HCEC 1CT (cell line): ENCODE results near the gene IL10.
A peak's percentile ranks its signal among the peaks of the same experiment; 100 is the strongest.

ENCODE experiments used
- DNase-seq: peaks from one replicate; pipeline ENCODE4 v3.0.0-alpha.2; 2017

The IL10 gene

DNA sequence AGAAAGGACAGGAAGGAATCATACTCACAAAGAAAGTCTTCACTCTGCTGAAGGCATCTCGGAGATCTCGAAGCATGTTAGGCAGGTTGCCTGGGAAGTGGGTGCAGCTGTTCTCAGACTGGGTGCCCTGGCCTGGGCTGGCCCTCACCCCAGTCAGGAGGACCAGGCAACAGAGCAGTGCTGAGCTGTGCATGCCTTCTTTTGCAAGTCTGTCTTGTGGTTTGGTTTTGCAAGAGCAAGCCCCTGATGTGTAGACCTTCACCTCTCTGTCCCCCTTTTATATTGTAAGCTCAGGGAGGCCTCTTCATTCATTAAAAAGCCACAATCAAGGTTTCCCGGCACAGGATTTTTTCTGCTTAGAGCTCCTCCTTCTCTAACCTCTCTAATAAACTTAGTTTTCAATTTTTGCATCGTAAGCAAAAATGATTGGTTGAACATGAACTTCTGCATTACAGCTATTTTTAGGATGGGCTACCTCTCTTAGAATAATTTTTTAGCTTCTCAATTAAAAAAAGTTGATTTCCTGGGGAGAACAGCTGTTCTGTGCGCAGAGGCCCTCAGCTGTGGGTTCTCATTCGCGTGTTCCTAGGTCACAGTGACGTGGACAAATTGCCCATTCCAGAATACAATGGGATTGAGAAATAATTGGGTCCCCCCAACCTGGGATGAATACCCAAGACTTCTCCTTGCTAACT lies at the start of gene IL10:
Gene IL10 (minus strand): TSS at position 252 of the 695 bp plus-strand sequence. CDS start 59 bp downstream, at position 193.
- no peak for DNase-seq

DNA sequence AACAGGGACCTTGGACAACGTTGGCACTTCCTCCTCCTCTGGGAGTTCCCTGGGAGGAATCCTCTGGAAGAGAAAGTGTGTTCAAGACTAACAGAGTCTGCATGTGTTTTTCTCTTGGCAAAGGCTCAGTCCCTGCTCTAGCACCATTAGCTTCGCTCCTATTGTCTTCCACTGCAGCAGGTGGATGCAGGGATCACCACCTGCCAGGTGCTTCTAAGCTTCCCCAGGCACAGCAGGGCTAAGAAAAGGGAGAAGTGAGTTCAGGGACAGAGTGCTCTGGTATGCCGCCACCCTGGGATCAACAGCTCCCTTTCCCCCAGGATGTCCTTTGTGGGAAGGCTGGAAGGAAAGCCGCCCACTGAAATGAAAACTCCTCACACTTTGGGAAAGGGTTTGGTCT lies 49.2 kb upstream of the IL10 start:
- DNase-seq, result no peak

DNA sequence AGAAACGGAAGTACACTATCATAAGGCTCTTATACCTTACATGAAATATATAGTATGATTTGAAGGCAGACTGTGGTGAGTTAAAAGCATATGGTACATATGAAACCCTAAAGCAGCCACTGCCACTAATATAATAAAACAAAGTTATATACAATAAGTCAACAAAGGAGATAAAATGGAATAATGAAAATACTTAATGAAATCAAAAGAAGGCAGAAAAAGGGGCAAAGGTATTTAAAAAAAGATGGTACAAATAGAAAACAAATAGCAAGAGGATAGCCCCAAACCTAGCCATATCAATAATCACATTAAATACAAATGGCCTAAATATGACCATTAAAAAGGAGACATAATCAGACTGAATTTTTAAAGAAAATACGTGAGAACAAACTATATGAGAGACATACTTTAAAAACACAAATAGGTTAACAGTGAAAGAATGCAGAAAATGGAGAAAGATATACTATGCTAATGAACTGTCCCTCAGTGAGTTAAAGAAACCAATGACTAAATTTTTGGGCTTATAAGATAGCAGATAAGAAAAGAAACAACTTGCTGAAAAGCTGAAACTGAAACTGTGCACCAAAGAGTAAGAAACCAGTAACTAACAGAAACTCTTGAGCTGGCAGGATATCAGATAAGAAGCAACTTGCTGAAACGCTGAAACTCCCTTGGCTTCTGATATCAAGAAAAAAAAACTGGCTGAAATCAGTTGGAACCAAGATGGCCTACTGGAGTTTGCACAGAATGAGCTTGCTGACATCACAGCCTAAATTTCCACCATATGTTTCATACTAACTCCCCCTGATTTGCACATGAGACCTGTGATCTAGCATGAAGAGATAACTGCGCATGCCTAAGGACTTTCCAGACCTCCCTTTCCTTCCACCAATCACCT lies 44.3 kb upstream of the IL10 start:
- DNase-seq, result no peak

DNA sequence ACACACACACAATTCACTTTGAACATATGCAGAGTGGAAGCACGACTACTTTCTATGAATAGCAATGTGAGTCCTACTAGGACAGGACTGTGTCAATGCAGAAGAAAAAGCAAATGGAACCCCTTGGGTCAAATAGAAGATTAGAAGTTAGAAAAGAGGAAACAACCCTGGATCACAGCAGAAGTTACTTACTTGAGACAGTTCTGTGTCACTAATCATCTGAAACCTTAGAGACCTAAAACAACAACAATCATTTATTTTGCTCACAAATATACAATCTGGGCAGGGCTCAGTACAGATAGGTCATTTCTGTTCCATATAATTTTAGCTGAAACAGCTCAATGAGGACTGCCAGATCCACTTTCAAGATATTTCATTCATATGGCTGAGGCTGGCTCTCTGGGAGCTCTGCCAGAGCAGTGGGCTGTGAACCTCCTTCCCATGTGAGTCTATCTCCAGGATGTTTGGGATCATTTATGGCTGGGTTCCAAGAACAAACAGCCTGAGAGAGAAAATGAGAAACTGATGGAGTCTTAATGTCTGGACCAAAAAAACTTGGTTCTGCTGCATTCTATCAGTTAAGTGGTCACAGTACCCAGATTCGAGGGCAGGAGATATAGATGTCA lies 42.5 kb upstream of the IL10 start:
- peak; percentile 49 for DNase-seq

DNA sequence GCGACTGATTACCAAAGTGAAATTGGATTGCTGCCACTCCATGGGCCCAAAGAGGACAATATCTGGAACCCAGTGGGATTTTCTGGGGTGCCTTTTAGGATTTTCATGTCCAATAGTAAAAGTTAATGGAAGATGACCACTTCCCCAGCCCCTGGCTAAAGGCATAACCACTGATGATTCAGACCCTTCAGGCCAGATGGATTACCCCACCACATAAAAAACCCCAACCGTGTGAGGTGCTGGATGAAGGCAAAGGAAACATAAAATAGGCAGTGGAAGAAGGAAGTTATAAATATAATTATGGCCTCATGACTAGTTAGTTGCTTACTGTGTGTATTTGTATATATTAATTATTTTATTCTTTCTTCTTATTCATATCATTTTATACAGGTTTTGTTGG lies 40.2 kb upstream of the IL10 start:
- DNase-seq, result no peak

DNA sequence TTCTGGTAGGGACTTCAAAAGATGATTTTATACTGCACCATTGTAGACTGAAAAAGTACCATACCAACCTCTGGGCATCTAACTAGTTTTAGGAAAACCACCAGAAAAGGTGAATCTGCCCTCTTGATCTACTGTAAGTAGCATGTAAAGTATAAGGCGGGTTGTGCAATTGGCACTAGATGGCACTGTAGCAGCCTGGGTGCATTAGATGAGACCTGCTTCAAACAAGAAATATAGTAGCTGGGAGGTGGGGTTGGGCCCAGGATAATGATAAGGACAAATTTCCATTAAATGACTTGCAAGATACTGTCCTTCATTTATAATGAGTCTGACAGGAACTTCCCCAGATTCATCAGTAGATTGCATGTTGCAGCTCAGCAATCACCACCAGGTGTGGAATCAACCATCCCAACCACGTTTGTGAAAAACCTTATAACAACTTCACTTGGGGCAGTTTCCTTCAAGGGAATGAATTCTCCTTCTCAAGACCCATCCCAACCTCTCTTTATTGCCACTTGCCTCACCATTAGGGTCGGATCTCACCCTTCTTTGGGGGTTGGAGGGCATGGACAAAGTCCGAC lies 37.3 kb upstream of the IL10 start:
- DNase-seq, result peak; percentile 55

DNA sequence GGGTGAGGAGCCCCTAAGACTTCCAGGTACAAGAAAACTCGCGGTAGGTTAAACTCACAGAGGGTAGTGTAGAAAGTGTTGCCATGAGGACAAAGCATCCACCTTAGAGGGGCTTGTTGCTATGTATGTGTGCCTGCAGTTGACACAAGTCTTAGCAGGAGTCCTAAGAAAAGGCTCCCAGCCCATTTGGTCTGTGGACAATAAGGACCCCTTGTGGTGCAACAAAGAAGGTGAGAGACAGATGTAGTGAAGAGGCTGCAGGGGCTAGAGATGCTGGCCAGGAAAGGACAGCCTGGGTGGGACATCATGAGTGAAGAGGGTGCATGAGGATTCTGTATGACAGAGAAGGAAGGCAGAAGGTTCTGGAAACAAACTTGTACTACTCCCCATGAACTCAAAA lies 36.3 kb upstream of the IL10 start:
- peak; percentile 44 for DNase-seq

DNA sequence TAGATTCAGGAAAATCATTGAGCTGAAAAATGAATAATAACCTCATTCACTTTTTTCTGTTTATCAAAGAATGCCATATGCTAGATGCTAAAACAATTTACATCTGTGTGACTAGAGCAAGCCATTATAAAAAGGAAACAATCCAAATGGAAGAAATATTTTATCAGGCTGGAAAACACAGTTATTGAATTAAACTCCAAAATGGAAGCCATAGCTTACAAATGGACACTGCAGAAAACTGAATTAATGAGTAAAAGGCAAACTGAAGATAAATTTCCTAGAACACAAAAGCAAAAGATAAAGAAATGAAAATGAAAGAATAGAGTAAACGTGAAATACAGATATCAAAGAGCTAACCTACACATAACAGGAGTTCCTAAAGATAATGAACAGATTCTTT lies 33.1 kb upstream of the IL10 start:
- no peak for DNase-seq

DNA sequence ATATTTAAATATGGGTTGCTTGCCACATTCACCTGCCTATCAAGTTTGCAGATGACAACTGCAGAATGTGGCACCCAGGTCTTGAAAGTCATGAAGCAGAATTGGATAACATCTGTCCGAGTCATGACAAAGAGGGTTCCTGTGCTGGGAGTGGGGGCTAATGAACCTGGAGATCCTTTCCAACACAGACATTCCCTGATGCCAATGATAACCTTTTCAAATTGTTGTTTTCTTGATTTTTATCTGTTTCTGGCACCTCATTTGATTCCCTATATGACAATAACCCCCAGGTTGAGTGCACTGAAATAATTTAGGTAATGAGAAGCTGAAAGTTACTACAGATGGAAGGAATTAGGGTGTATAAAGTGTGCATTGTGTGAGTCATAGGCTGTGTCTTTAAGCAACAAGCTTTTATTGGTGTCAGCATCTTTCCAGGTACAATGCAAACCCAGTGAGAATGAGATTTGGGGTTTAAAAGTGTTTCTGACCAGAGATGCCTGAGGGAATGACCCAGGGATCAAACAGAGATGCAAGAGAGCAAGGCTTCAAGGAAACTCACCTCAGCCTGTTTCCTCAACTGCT lies 32.0 kb upstream of the IL10 start:
- DNase-seq, result no peak

DNA sequence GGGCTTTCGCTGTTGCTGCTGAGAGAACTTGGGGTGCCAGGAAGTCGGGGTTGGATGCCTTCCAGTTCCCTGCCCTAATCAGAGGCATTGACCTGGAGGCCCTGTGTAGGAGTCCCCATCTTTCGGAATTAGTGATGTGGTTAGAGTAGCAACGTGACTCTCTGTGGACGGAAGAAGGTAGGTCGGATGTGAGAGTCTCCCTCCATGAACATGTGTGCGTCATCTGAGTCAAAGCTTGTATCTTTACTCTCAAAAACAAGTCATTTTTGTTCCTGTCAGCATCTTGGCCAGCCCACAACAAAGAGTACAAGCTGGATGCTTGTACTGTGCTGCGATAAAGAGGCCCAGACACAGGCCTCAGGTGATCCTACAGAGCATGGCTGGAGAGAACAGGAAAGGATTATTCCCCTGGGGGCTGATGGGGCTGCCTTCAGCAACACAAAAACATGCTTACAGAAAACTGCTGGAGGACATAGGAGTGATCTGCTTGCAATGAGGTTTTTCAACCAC lies 31.0 kb upstream of the IL10 start:
- no peak for DNase-seq

DNA sequence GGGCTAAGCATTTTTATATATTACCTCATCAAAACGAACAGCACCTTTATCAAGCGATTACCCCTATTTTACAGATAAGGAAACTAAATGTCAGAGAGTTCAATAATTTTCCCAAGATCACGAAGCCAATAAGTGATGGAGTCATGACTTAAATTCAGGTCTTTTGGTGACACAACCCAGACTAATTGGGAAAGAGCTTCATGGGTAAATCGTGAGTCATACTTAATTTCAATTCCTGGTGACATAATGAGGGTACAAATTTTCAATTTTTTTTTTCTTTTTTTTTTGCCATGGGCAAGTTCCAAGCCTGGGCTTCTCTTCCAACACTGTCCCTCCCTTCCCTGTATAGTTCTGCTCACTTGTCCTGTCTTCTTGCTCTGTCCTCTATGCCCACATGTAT lies 30.1 kb upstream of the IL10 start:
- DNase-seq, result peak; percentile 23

DNA sequence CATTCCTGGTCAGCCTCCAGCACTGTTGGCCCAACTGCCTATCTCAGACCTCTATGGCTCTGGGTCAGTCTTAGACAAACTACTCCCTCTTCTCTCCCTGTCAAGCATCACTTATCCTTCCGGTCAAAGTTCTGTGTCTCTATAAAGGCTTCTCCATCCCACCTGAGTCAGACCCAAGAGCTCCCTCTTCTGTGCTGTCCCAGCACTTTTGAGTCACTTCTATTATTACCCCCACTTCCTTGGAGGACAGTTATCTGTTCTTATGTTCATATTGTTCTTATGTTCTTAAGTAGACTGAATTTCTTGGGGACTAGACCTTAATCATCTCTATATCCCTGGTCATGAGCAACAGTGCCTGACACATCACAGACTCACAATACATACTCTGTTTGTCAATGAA lies 29.2 kb upstream of the IL10 start:
- no peak for DNase-seq

DNA sequence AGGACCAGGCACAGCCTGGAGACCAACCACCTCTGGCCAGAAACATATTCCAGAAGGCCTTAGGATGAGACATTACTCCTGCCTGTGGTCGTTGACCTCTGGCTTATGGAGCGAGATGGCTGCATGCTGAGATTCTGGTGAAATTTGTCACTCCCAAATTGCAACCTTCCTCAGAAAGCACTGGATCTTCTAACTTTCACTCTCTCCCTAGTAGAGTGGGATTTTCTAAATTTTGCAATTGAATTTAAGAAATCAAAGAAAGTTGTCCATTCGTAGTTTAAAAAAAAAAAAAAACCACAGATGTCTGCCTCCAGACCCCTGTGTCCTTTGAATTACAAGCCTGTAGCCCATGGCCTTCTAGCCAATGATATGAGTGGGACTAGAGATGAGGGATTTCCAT lies 28.6 kb upstream of the IL10 start:
- no peak for DNase-seq

DNA sequence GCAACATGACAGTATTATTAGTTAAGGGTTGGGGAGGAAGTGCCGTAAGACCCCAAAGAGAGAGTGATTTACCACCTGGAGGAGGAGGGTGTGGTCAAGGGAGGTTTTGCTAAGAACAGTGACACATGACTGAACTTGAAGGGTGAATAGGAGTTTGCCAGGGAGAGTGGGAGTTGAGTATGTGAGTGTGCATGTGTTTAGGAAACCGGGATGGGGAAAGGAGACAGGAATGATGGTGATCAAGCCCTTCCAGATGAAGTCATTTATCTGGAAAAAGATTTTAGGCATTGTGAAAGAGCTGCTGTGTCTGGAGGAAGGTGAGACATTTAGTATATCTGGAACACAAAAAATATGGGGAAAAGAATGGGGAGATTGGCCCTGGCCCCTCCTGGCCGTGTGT lies 28.1 kb upstream of the IL10 start:
- DNase-seq, result no peak

DNA sequence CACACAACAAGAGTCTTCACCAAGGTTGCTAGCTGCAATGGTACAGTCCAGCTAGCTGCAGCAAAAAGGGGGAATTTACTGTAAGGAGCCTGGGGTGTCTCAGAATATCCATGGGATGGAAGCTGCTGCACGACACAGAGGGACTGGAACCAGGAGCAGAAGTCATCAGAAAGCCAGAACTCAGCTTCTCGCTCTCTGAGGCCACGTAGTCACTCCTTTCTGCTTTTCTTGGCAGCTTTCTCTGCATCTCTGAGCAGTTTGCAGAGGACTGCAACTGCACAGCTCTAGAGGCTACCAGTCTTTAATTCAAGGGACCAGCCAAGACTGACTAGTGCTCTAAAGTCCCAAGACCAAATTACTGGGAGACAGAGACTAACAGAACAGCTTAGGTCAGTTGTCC lies 27.0 kb upstream of the IL10 start:
- DNase-seq, result no peak

DNA sequence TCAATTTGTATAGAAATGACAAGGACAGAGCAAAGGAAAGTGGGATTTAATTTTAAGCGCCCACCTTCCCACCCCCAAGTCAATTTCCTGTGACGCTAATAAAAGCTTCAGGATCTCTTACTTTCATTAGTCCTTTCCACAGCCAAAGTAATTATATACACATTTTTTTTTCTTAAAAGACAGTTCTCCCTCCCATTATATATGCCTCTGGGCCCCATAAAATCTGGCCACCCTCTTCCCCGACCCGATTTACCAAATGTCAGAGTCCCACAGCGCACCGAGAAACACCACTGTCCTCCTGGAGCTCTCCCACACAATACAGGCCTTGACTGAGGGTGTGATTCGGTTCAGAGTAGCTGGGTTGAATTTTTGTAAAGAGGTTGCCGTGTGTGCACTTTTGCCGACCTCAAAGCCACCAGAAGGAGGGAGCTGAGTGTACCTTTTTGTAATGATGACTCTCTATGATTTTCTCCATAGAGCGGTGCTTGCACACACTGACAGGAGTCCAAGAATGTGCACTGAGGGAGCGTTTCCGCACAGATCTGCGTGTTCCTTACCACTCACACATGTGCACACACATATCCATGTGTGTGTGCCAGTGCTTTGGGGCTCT lies 26.2 kb upstream of the IL10 start:
- no peak for DNase-seq

DNA sequence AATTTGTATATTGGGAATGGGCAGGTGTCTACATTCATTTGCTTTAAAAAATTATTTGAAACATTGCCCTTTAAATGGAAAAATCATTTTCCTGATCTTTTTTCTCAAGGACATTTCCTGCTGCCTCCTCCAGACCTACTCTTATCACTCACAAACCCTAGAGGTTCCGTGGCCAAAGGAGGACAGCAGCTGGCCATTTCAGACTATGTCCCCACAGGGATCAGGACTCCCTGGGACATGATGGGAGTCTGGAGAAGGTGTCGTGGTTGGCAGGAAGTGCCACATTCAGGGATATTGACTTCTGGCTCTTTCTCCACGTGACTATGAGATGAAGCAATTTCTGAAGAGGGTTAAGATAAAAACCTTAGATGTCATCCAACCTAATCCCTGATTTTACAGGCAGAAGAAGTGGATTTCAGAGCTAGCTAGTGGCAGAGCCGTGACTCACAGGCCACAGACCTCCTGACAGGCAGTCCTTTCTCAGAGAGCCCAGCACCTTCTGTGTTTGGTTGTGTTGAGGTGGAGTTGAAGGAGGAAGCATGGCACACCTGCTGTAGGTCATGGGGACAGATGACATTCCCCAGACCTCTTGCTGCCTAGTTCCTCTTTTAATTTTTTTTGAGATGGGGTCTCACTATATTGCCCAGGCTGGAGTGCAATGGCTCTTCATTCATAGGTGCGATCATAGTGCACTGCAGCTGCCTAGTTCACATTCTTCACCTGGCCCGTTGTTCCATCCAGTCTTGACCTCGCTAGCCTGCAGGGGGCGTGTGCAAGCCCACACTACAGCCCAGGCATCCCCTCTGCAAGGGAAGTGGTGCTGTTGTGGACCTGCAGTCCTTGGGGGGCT lies 25.5 kb upstream of the IL10 start:
- DNase-seq, result no peak

DNA sequence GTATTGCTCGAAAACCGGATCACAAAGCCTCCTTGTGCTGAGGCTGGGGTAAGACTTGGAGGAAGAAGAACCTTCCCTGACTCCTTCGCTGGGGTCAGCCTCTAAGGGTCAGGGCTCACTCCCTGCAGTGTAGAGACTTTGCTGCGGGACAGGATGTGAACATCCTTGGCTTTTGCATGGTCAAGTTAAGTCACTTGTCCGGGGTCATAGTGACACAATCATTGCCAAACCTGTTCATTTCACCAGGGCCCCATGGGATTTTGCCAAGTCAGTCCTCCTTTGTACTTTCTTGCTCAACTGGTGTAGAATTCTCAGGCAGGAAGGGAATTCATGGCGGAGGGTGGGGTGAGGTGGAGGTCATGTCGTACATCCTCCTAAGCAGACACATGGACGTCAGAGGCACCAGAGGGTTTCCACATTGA lies 24.7 kb upstream of the IL10 start:
- DNase-seq, result no peak

DNA sequence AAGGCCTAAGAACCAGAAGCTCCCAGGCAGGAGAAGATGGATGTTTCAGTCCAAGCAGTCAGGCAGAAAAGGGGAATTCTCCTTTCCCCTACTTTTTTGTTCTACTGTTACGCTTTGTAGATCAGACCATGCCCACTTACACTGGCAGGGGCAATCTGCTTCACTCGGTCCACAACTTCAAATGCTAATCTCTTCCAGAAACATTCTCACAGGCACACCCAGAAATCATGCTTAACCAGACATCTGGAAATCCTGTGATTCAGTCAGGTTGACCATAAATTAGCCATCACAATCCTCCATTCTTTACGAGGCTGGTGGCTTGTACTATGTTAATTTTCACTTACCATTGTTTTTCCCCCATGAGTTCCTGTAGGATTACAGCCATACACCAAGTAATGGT lies 23.8 kb upstream of the IL10 start:
- no peak for DNase-seq

DNA sequence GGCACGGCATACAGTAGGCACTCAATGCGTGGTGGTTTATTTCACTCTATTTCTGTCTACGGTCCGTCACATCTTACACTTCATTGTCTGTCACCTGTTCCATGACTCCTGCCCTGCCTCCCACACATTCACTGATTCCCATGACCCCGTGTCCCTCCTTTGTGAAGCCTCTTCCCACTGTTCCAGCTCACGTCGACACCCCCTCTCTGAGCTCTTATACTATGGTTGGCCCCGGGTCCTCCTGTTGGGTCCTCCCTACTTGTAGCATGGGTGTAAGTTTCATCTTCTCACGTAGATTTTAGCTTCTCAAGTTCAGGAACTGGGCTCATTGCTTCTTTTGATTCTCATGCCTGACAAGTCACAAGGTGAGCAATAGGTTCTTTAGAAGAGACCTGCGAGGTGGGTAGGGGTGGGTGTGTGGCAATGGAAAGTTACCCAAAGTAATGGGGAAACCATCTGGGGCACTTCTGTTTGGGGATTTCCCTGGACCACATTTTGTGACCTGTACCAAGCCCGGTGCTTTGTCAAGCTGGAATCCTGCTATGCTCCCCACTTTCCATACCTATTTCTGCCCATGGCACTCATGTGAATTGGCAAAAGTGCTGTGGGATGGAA lies 22.1 kb upstream of the IL10 start:
- no peak for DNase-seq

DNA sequence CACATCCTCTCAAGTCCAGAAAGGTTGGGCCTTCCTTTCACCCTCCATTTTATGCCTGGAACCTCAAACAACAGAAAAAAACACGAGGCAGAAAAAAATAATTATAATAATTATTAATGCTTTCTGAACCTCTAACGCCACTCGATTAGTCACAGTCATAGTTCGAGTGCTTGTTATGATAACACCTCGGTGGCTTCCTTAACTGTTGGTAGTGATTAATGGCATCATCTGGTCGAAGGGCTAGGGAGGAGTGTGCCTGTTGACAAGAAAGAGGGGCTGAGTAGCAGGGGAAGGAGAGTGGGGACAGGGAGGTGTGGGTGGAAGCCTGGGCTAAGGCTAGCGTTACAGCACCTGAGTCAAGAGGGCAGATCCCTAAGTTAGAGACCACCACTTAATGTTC lies 21.3 kb upstream of the IL10 start:
- no peak for DNase-seq
